ENCODE results near the gene CCHCR1. TPM values are rescaled to one million over a fixed set of nuclear protein-coding genes. Genes with fewer than 3 reads are reported as not detected.

Gene CCHCR1
- total RNA-seq, 1 experiment from 2014 or later = 45.5 TPM

DNA sequence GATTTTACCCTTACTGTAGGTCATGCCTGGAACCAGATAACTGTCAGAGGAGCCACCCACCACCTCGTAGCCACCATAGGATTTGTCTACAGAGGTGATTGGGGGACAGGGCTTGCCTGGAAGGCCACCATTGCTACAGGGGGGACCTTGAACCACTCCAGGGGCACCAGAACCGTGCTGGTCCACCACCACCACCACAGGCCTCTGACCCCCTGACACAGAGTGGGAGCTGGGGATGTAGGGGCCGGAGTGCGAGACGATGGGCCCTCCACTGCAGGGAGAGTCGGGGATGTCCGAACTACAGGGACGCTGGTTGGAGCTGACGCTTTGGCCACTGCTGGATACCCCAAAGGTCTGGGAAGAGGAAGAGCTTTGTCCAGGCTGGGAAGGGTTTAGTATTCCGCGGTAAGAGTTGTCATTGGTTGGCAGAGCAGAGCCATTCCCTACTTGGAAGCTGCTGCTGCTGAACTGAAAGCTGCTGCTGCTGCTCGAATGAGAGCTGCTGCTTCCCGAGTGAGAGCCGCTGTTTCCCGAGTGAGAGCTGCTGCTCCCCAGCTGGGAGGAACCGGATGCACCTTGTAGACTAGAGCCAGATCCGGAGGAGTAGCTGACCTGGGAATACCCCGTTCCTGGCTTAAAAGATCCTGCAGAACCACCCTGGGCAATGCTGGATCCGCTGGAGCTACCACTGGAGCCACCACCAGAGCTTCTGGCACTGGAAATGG is 40.8 kb downstream of the CCHCR1 start:
- WGBS (ENCODE audit: extremely low coverage, insufficient read length, low lambda C conversion rate) = no CpG with 5 or more reads among the region's 19 CpGs
- Histone ChIP-seq H2BK20ac (ENCODE audit: low read depth, low read length, poor library complexity, severe bottlenecking) (no peak overlapping the region), H4K5ac (ENCODE audit: insufficient read length, low read depth, low read length) (no peak overlapping the region), H2AFZ (ENCODE audit: low read length) (no peak overlapping the region), H3K4ac (ENCODE audit: low read depth, low read length) (no peak overlapping the region), H4K8ac (replicated peaks; ENCODE audit: insufficient read length, low read depth, low read length) (no peak overlapping the region), H3K27ac (ENCODE audit: insufficient read length, low read depth, low read length) (no peak overlapping the region), H3K9ac (ENCODE audit: extremely low read depth, insufficient read length, low read length) (no peak overlapping the region), H3K4me1 (ENCODE audit: insufficient read depth, low read length) (0 out of 2 replicates have a peak, but pooled peaks cover 7% of the 10 kb centered on the region), H3K18ac (ENCODE audit: insufficient read length, low read depth, low read length) (no peak overlapping the region), H3K4me2 (ENCODE audit: insufficient read depth, insufficient read length, low read length) (no peak overlapping the region), H3K23me2 (ENCODE audit: insufficient read length, low read depth, low read length, poor library complexity, severe bottlenecking) (no peaks in the 10 kb centered on the region), H2AK5ac (ENCODE audit: insufficient read length, low read length) (no peak overlapping the region), H3K23ac (ENCODE audit: insufficient read length, low read depth, low read length) (no peak overlapping the region), H2BK12ac (ENCODE audit: insufficient read length, low read depth, low read length) (no peak overlapping the region), H3K14ac (ENCODE audit: insufficient read depth, low read length) (0 out of 2 replicates have a peak overlapping the region, but pooled peaks have one; percentile 7), H2BK15ac (ENCODE audit: low read depth, low read length) (no peak overlapping the region), H3K79me1 (ENCODE audit: insufficient read depth, low read depth, low read length, poor library complexity, severe bottlenecking) (no peaks in the 10 kb centered on the region), H3K56ac (ENCODE audit: insufficient read length, low read depth, low read length) (no peak overlapping the region), H3T11ph (ENCODE audit: low read length) (no peak overlapping the region), H2BK120ac (ENCODE audit: low read depth, low read length, poor library complexity, severe bottlenecking) (no peak overlapping the region), H4K91ac (ENCODE audit: insufficient read length, low read depth, low read length) (no peak overlapping the region), H2BK5ac (ENCODE audit: insufficient read length, low read length) (no peak overlapping the region), H3K79me2 (ENCODE audit: insufficient read depth, low read length) (no peaks in the 10 kb centered on the region), H3K9me3 (ENCODE audit: control insufficient read depth, low read depth, low read length) (no peaks in the 10 kb centered on the region), H3K27me3 (ENCODE audit: insufficient read depth, low read length) (no peaks in the 10 kb centered on the region), H4K20me1 (ENCODE audit: control insufficient read depth, insufficient read depth, insufficient read length) (no peaks in the 10 kb centered on the region)
- H3K27me3 Mint-ChIP-seq (ENCODE audit: low read depth) = peaks cover 37% of the 10 kb centered on the region
- H3K4me3 Mint-ChIP-seq = no peak overlapping the region; a peak in 1 of 5 replicates
- no peak for DNase-seq
- no peaks in the 10 kb centered on the region for H3K9me3 Mint-ChIP-seq
- no peak overlapping the region; a peak in 2 of 7 replicates for H3K27ac Mint-ChIP-seq
- TF ChIP-seq, protein P1, sequence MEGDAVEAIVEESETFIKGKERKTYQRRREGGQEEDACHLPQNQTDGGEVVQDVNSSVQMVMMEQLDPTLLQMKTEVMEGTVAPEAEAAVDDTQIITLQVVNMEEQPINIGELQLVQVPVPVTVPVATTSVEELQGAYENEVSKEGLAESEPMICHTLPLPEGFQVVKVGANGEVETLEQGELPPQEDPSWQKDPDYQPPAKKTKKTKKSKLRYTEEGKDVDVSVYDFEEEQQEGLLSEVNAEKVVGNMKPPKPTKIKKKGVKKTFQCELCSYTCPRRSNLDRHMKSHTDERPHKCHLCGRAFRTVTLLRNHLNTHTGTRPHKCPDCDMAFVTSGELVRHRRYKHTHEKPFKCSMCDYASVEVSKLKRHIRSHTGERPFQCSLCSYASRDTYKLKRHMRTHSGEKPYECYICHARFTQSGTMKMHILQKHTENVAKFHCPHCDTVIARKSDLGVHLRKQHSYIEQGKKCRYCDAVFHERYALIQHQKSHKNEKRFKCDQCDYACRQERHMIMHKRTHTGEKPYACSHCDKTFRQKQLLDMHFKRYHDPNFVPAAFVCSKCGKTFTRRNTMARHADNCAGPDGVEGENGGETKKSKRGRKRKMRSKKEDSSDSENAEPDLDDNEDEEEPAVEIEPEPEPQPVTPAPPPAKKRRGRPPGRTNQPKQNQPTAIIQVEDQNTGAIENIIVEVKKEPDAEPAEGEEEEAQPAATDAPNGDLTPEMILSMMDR (conservative IDR thresholded peaks at IDR 0.05) = no peak
- peaks cover 30 to 38% of the 10 kb centered on the region in 2 experiments for H3K4me1 Mint-ChIP-seq
- no peaks in the 10 kb centered on the region for H3K36me3 Mint-ChIP-seq (ENCODE audit: insufficient read depth in 1 of 3, low read depth in 3 of 3)
